ENCODE results near the gene KLHL35. TPM values are rescaled to one million over a fixed set of nuclear protein-coding genes. Genes with fewer than 3 reads are reported as not detected.

KLHL35 gene
- total RNA-seq, 4 donors from 2014 or later: 0.72 TPM; not detected in 3

DNA sequence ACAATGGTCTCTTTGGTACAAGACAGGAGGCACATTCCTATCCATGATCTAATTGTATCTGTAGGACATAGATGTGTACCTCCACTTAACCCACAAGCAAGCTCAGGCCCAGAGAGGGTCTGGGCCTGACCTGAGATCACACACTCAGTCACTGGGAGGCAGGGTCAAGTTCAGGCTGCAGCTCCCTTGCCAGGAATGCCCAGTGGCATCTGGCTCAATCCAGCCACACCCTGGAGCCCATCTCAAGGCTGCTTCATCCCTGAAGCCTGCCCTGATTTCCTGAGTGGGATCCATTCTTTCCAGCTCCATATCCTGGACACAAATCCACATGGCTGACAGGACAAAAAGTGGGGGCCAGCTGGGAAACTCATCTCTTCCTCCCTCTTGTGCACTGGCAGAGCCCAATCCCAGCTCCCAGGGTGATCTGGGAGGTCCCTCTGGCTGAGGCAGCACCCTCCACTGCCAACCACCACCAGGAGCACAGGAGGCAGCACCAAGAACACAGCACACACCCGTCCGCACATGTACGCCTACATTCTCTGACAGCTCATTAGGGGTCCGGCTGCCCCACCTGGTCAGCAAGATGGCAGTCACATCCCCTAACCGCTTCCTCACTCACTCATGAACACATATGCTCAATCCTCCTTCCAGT, 39.2 kb upstream of the KLHL35 start:
- WGBS, 2 donors (ENCODE audit: low coverage in 1 of 2): 90% methylated on average over 2 of the region's 5 CpGs; no CpG with 5 or more reads in 1 of the 2 donors
- Histone ChIP-seq H3K9me3 (no peaks in the 10 kb centered on the region), H3K27ac (no peak overlapping the region), H3K4me3 (no peak overlapping the region), H3K36me3 (no peaks in the 10 kb centered on the region), H3K4me1 (peaks cover 0 to 43% (median 20%) of the 10 kb centered on the region in 3 donors), H3K27me3 (no peaks in the 10 kb centered on the region)
- TF ChIP-seq POLR2A (IDR thresholded peaks at IDR 0.05): no peak
- no peak for TF ChIP-seq EP300 (IDR thresholded peaks at IDR 0.05)
- TF ChIP-seq CTCF (IDR thresholded peaks at IDR 0.05): no peak
- no peak for TF ChIP-seq POLR2AphosphoS5 (IDR thresholded peaks at IDR 0.05)
- no peak for ATAC-seq

DNA sequence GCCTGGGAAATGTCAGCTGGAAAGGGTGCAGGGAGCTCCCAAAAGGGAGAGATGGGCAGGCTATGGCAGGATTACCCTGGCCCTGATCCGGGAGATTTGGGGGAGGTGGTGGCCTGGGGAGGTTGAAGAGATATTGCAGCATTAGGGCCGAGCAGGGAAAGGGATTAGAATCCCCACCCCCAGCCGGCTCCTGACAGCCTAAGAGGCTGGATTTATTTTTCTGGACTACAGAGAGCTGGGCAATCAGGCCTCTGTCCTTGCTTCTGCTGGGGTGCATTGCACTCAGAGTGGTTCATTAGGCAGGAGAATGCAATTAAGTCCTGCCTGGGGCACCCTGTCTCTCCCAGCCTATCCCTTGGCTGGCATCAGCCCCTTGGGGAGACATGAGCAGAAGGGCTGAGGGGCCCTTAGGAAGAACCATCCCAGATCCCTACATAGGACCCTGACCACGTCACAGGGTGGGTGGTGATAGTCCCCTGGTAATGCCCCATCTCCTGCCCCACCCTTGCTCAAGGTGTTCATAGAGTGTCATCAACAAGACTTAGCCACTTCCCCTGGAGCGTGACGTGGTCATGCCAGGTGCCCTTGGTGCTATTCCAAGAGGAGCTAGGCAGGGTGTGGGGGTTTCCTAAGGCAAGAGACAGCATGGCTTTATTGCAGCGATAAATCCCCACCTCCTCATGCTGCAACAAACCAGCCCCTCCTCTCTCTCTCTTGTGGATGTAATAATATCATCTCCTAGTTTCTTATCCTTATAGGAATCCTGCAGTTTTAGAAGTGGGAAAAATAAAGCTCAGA, 38.4 kb upstream of the KLHL35 start:
- Histone ChIP-seq H3K9me3 (no peaks in the 10 kb centered on the region), H3K27ac (no peak overlapping the region), H3K4me1 (peaks cover 0 to 44% (median 14%) of the 10 kb centered on the region in 3 donors), H3K27me3 (no peaks in the 10 kb centered on the region), H3K4me3 (no peak overlapping the region), H3K36me3 (no peaks in the 10 kb centered on the region)
- ATAC-seq: no peak
- TF ChIP-seq POLR2A (IDR thresholded peaks at IDR 0.05) (no peak), POLR2AphosphoS5 (IDR thresholded peaks at IDR 0.05) (no peak), CTCF (IDR thresholded peaks at IDR 0.05) (no peak), EP300 (IDR thresholded peaks at IDR 0.05) (no peak)
- WGBS, 2 donors (ENCODE audit: low coverage in 1 of 2): 80 to 92% methylated on average over 1 to 3 of the region's 7 CpGs

- H3K27ac ChIP-seq: no peak overlapping the region
- H3K4me1 ChIP-seq: peaks cover 0 to 42% (median 8%) of the 10 kb centered on the region in 3 donors
- H3K9me3 ChIP-seq: no peaks in the 10 kb centered on the region
- H3K36me3 ChIP-seq: no peaks in the 10 kb centered on the region
- no peak for ATAC-seq
- no peaks in the 10 kb centered on the region for H3K27me3 ChIP-seq
- TF ChIP-seq CTCF (IDR thresholded peaks at IDR 0.05) (no peak), POLR2AphosphoS5 (IDR thresholded peaks at IDR 0.05) (no peak), EP300 (IDR thresholded peaks at IDR 0.05) (no peak), POLR2A (IDR thresholded peaks at IDR 0.05) (no peak)
- no peak overlapping the region for H3K4me3 ChIP-seq
- 87 to 96% methylated on average over 4 to 5 of the region's 7 CpGs for WGBS, 2 donors (ENCODE audit: low coverage in 1 of 2)
These were observed 37.6 kb upstream of the KLHL35 start for GRCh38 chr11:75470476-75471080.

DNA sequence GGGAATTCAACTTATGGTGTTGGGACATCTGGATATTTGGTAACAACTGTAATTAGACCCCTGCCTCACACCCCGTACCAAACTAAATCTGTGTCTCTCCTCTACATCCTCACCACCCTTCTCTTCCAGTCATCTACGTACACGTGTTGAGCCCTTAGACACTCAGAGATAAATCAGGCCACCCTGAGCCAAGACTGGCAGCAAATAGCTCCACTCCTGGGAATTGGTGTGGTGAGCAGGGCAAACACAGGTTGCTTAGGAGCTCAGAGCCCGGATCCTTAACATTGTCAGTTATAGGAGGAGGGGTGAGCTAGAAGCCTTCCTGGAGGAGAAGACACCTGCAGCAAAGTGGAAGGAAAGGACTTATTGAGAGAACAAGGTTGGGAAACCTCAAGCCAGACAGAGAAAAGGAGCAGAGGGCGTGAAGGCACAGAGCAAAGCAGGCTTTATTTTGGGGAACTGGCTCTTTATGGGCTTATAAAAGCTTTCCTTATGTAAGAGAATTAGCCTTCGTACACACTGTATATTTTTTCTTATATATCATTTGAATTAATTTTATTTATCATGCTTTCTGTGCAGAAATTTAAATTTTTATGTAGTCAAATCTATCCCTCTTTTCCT, 36.9 kb upstream of the KLHL35 start:
- ATAC-seq: no peak
- Histone ChIP-seq H3K36me3 (no peaks in the 10 kb centered on the region), H3K27ac (no peak overlapping the region), H3K4me1 (peaks cover 0 to 35% (median 6%) of the 10 kb centered on the region in 3 donors), H3K27me3 (no peaks in the 10 kb centered on the region), H3K9me3 (no peaks in the 10 kb centered on the region), H3K4me3 (no peak overlapping the region)
- WGBS, 2 donors (ENCODE audit: low coverage in 1 of 2): 66 to 91% methylated on average over 4 to 5 of the region's 6 CpGs
- TF ChIP-seq POLR2A (IDR thresholded peaks at IDR 0.05): no peak
- TF ChIP-seq CTCF (IDR thresholded peaks at IDR 0.05): no peak
- no peak for TF ChIP-seq EP300 (IDR thresholded peaks at IDR 0.05)
- no peak for TF ChIP-seq POLR2AphosphoS5 (IDR thresholded peaks at IDR 0.05)
